ENCODE data around the gene FOS.
A peak's percentile ranks its signal among the peaks of the same experiment; 100 is the strongest.
"Not testable (repeated sequence)": the region's sequence is repeated elsewhere in the genome, so short reads cannot be mapped to it uniquely, and the experiment has no call there.

The FOS gene

DNA sequence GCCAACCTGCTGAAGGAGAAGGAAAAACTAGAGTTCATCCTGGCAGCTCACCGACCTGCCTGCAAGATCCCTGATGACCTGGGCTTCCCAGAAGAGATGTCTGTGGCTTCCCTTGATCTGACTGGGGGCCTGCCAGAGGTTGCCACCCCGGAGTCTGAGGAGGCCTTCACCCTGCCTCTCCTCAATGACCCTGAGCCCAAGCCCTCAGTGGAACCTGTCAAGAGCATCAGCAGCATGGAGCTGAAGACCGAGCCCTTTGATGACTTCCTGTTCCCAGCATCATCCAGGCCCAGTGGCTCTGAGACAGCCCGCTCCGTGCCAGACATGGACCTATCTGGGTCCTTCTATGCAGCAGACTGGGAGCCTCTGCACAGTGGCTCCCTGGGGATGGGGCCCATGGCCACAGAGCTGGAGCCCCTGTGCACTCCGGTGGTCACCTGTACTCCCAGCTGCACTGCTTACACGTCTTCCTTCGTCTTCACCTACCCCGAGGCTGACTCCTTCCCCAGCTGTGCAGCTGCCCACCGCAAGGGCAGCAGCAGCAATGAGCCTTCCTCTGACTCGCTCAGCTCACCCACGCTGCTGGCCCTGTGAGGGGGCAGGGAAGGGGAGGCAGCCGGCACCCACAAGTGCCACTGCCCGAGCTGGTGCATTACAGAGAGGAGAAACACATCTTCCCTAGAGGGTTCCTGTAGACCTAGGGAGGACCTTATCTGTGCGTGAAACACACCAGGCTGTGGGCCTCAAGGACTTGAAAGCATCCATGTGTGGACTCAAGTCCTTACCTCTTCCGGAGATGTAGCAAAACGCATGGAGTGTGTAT is 2.4 kb downstream of the FOS start:
- peak overlapping the region; percentile 98 for H3K9ac ChIP-seq (ENCODE audit: low read length)
- no peak overlapping the region for H4K8ac ChIP-seq (ENCODE audit: low read length)
- peaks cover 10% of the 10 kb centered on the region for H3K79me1 ChIP-seq (replicated peaks; ENCODE audit: low read length, poor library complexity, severe bottlenecking)
- no peak overlapping the region for H3K4me2 ChIP-seq (ENCODE audit: low read length, poor library complexity, severe bottlenecking)
- H3K4me3 ChIP-seq (ENCODE audit: insufficient read depth in 1 of 2, low read depth in 1 of 2, low read length in 2 of 2): no peak overlapping the region
- no peak overlapping the region for H2BK5ac ChIP-seq (ENCODE audit: low read depth, low read length, poor library complexity, severe bottlenecking)
- H3K4ac ChIP-seq (ENCODE audit: low read depth in 1 of 2, low read length in 2 of 2): no peak overlapping the region
- no peaks in the 10 kb centered on the region for H3K9me3 ChIP-seq (ENCODE audit: control insufficient read depth, low read length)
- peaks cover 18% of the 10 kb centered on the region for H3K4me1 ChIP-seq (ENCODE audit: control insufficient read depth, insufficient read depth, low read depth, low read length)
- peak overlapping the region; percentile 13 for H4K91ac ChIP-seq (ENCODE audit: low read length)
- peaks cover 10 to 22% of the 10 kb centered on the region in 2 experiments for H3K36me3 ChIP-seq (ENCODE audit: control insufficient read depth in 1 of 2, insufficient read depth in 2 of 2, low read depth in 1 of 2, low read length in 2 of 2)
- no peak overlapping the region for H2BK15ac ChIP-seq (ENCODE audit: low read depth, poor library complexity, severe bottlenecking)
- H2AFZ ChIP-seq (ENCODE audit: low read depth, low read length): no peak overlapping the region
- H2AK5ac ChIP-seq (ENCODE audit: low read length, severe bottlenecking): no peak overlapping the region
- H3K23ac ChIP-seq (ENCODE audit: low read length in 2 of 2): no peak overlapping the region
- 92% methylated on average over 17 of the region's 17 CpGs for WGBS
- H3K27ac ChIP-seq (ENCODE audit: low read length, poor library complexity, severe bottlenecking): no peak overlapping the region
- H2BK120ac ChIP-seq (ENCODE audit: low read depth, low read length): no peak overlapping the region
- H3K14ac ChIP-seq (ENCODE audit: low read length in 2 of 2): no peak overlapping the region
- DNase-seq: peak; percentile 85
- no peak overlapping the region for H2BK12ac ChIP-seq (ENCODE audit: low read length in 2 of 2)
- H3K18ac ChIP-seq (ENCODE audit: low read depth in 1 of 2, low read length in 2 of 2): no peak overlapping the region
- peaks cover 0 to 4% of the 10 kb centered on the region in 2 experiments for H3K27me3 ChIP-seq (ENCODE audit: control insufficient read depth in 1 of 2, insufficient read depth in 1 of 2, low read length in 2 of 2)

DNA sequence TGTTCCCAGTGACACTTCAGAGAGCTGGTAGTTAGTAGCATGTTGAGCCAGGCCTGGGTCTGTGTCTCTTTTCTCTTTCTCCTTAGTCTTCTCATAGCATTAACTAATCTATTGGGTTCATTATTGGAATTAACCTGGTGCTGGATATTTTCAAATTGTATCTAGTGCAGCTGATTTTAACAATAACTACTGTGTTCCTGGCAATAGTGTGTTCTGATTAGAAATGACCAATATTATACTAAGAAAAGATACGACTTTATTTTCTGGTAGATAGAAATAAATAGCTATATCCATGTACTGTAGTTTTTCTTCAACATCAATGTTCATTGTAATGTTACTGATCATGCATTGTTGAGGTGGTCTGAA is 3.0 kb downstream of the FOS start:
- H3K9ac ChIP-seq (ENCODE audit: low read length): peak overlapping the region; percentile 98
- H2BK5ac ChIP-seq (ENCODE audit: low read depth, low read length, poor library complexity, severe bottlenecking): no peak overlapping the region
- no peak overlapping the region for H2BK12ac ChIP-seq (ENCODE audit: low read length in 2 of 2)
- H3K18ac ChIP-seq (ENCODE audit: low read depth in 1 of 2, low read length in 2 of 2): no peak overlapping the region
- peaks cover 10 to 22% of the 10 kb centered on the region in 2 experiments for H3K36me3 ChIP-seq (ENCODE audit: control insufficient read depth in 1 of 2, insufficient read depth in 2 of 2, low read depth in 1 of 2, low read length in 2 of 2)
- H2BK15ac ChIP-seq (ENCODE audit: low read depth, poor library complexity, severe bottlenecking): no peak overlapping the region
- peaks cover 0 to 4% of the 10 kb centered on the region in 2 experiments for H3K27me3 ChIP-seq (ENCODE audit: control insufficient read depth in 1 of 2, insufficient read depth in 1 of 2, low read length in 2 of 2)
- no peak overlapping the region for H2AFZ ChIP-seq (ENCODE audit: low read depth, low read length)
- H2AK5ac ChIP-seq (ENCODE audit: low read length, severe bottlenecking): no peak overlapping the region
- H3K79me1 ChIP-seq (replicated peaks; ENCODE audit: low read length, poor library complexity, severe bottlenecking): peaks cover 10% of the 10 kb centered on the region
- no peak overlapping the region for H3K14ac ChIP-seq (ENCODE audit: low read length in 2 of 2)
- H3K4ac ChIP-seq (ENCODE audit: low read depth in 1 of 2, low read length in 2 of 2): no peak overlapping the region
- no peak overlapping the region for H2BK120ac ChIP-seq (ENCODE audit: low read depth, low read length)
- H4K8ac ChIP-seq (ENCODE audit: low read length): no peak overlapping the region
- H3K4me2 ChIP-seq (ENCODE audit: low read length, poor library complexity, severe bottlenecking): no peak overlapping the region
- H3K4me1 ChIP-seq (ENCODE audit: control insufficient read depth, insufficient read depth, low read depth, low read length): peaks cover 18% of the 10 kb centered on the region
- no peak for DNase-seq
- no peak overlapping the region for H3K4me3 ChIP-seq (ENCODE audit: insufficient read depth in 1 of 2, low read depth in 1 of 2, low read length in 2 of 2)
- no peak overlapping the region for H3K27ac ChIP-seq (ENCODE audit: low read length, poor library complexity, severe bottlenecking)
- no peaks in the 10 kb centered on the region for H3K9me3 ChIP-seq (ENCODE audit: control insufficient read depth, low read length)
- no peak overlapping the region for H3K23ac ChIP-seq (ENCODE audit: low read length in 2 of 2)
- H4K91ac ChIP-seq (ENCODE audit: low read length): no peak overlapping the region
- no CpG with 5 or more reads among the region's 1 CpG for WGBS

- peaks cover 10 to 22% of the 10 kb centered on the region in 2 experiments for H3K36me3 ChIP-seq (ENCODE audit: control insufficient read depth in 1 of 2, insufficient read depth in 2 of 2, low read depth in 1 of 2, low read length in 2 of 2)
- no peaks in the 10 kb centered on the region for H3K9me3 ChIP-seq (ENCODE audit: control insufficient read depth, low read length)
- peak overlapping the region; percentile 98 for H3K9ac ChIP-seq (ENCODE audit: low read length)
- no peak overlapping the region for H2BK12ac ChIP-seq (ENCODE audit: low read length in 2 of 2)
- H3K18ac ChIP-seq (ENCODE audit: low read depth in 1 of 2, low read length in 2 of 2): no peak overlapping the region
- no peak overlapping the region for H3K4me3 ChIP-seq (ENCODE audit: insufficient read depth in 1 of 2, low read depth in 1 of 2, low read length in 2 of 2)
- H3K4me1 ChIP-seq (ENCODE audit: control insufficient read depth, insufficient read depth, low read depth, low read length): peaks cover 18% of the 10 kb centered on the region
- H2AK5ac ChIP-seq (ENCODE audit: low read length, severe bottlenecking): no peak overlapping the region
- no peak overlapping the region for H2BK120ac ChIP-seq (ENCODE audit: low read depth, low read length)
- no peak overlapping the region for H3K14ac ChIP-seq (ENCODE audit: low read length in 2 of 2)
- no peak overlapping the region for H3K27ac ChIP-seq (ENCODE audit: low read length, poor library complexity, severe bottlenecking)
- H3K79me1 ChIP-seq (replicated peaks; ENCODE audit: low read length, poor library complexity, severe bottlenecking): peaks cover 10% of the 10 kb centered on the region
- no peak overlapping the region for H3K4me2 ChIP-seq (ENCODE audit: low read length, poor library complexity, severe bottlenecking)
- no peak overlapping the region for H4K91ac ChIP-seq (ENCODE audit: low read length)
- no peak overlapping the region for H3K4ac ChIP-seq (ENCODE audit: low read depth in 1 of 2, low read length in 2 of 2)
- no peak overlapping the region for H2BK5ac ChIP-seq (ENCODE audit: low read depth, low read length, poor library complexity, severe bottlenecking)
- 90% methylated on average over 4 of the region's 4 CpGs for WGBS
- H4K8ac ChIP-seq (ENCODE audit: low read length): no peak overlapping the region
- H3K23ac ChIP-seq (ENCODE audit: low read length in 2 of 2): no peak overlapping the region
- H3K27me3 ChIP-seq (ENCODE audit: control insufficient read depth in 1 of 2, insufficient read depth in 1 of 2, low read length in 2 of 2): peaks cover 0 to 4% of the 10 kb centered on the region in 2 experiments
- H2AFZ ChIP-seq (ENCODE audit: low read depth, low read length): no peak overlapping the region
- H2BK15ac ChIP-seq (ENCODE audit: low read depth, poor library complexity, severe bottlenecking): no peak overlapping the region
- DNase-seq: peak; percentile 98
Observed at GRCh38 chr14:75282170-75282554, 3.5 kb downstream of the FOS start.

GRCh38 chr14:75282555-75283161 is 4.0 kb downstream of the FOS start:
- H3K18ac ChIP-seq (ENCODE audit: low read depth in 1 of 2, low read length in 2 of 2): not testable (repeated sequence)

More at GRCh38 chr14:75282555-75283161, 4.0 kb downstream of the FOS start:
- H3K4ac ChIP-seq (ENCODE audit: low read depth in 1 of 2, low read length in 2 of 2); H4K91ac ChIP-seq (ENCODE audit: low read length); H2BK120ac ChIP-seq (ENCODE audit: low read depth, low read length); H3K4me2 ChIP-seq (ENCODE audit: low read length, poor library complexity, severe bottlenecking); DNase-seq; H2AK5ac ChIP-seq (ENCODE audit: low read length, severe bottlenecking); H2BK5ac ChIP-seq (ENCODE audit: low read depth, low read length, poor library complexity, severe bottlenecking); H3K27me3 ChIP-seq (ENCODE audit: control insufficient read depth in 1 of 2, insufficient read depth in 1 of 2, low read length in 2 of 2); H3K14ac ChIP-seq (ENCODE audit: low read length in 2 of 2); H2BK12ac ChIP-seq (ENCODE audit: low read length in 2 of 2); H3K9me3 ChIP-seq (ENCODE audit: control insufficient read depth, low read length); H4K8ac ChIP-seq (ENCODE audit: low read length); H3K23ac ChIP-seq (ENCODE audit: low read length in 2 of 2); H3K4me3 ChIP-seq (ENCODE audit: insufficient read depth in 1 of 2, low read depth in 1 of 2, low read length in 2 of 2); H2AFZ ChIP-seq (ENCODE audit: low read depth, low read length); H2BK15ac ChIP-seq (ENCODE audit: low read depth, poor library complexity, severe bottlenecking); H3K27ac ChIP-seq (ENCODE audit: low read length, poor library complexity, severe bottlenecking): not testable (repeated sequence)
- WGBS: 89% methylated on average over 13 of the region's 18 CpGs
- H3K79me1 ChIP-seq (replicated peaks; ENCODE audit: low read length, poor library complexity, severe bottlenecking): peaks cover 10% of the 10 kb centered on the region
- peak overlapping the region; percentile 98 for H3K9ac ChIP-seq (ENCODE audit: low read length)
- peaks cover 10 to 22% of the 10 kb centered on the region in 2 experiments for H3K36me3 ChIP-seq (ENCODE audit: control insufficient read depth in 1 of 2, insufficient read depth in 2 of 2, low read depth in 1 of 2, low read length in 2 of 2)
- peaks cover 13% of the 10 kb centered on the region for H3K4me1 ChIP-seq (ENCODE audit: control insufficient read depth, insufficient read depth, low read depth, low read length)

All from mesenchymal stem cell (in vitro differentiated cells and primary cell).